Caco-2 (cell line): Measurements from ENCODE around the gene TFDP2. TPM values are rescaled to one million over a fixed set of nuclear protein-coding genes. Genes with fewer than 3 reads are reported as not detected.

Source experiments
- BruUV-seq: library from RNA; stranded (reverse); fragments of 400-500 nt; replicated peaks from 2 replicates; lab custom pipeline; 2021; lab: Mats Ljungman, UMichigan
- CTCF ChIA-PET: fragments of 300-600 bp; sonication (Branson Sonifier 250); formaldehyde crosslinking; loops from one replicate; lab custom pipeline; 2022; ENCODE audit warnings: antibody characterized with exemption; lab: Charles Lee
- POLR2A ChIA-PET: fragments of 300-600 bp; sonication (Branson Sonifier 250); formaldehyde crosslinking; loops from one replicate; lab custom pipeline; 2022; ENCODE audit warnings: antibody characterized with exemption; lab: Charles Lee
- DNase-seq, 2 experiments: peaks; one replicate each; pipeline versions ENCODE4 v3.0.0 to v3.0.0-alpha.2; 2020 to 2022
- H3K27me3 ChIP-seq: replicated peaks from 2 replicates; pipeline ENCODE4 v1.6.0; 2011; ENCODE audit warnings: low read length; ENCODE audit not compliant: control insufficient read depth, insufficient read depth
- H3K36me3 ChIP-seq: 2 replicates; pipeline ENCODE4 v1.5.1; 2011; ENCODE audit warnings: low read length; ENCODE audit not compliant: control insufficient read depth, insufficient read depth
- H3K4me1 ChIP-seq: fragments of 250-450 bp; sonication (Bioruptor Pico); 2 replicates; pipeline ENCODE4 v1.5.1; 2020; ENCODE audit warnings: mild to moderate bottlenecking
- H3K4me3 ChIP-seq: 2 replicates; pipeline ENCODE4 v1.5.1; 2011; ENCODE audit warnings: low read depth, mild to moderate bottlenecking, control low read depth, low read length
- H3K9me3 ChIP-seq: fragments of 250-450 bp; sonication (Bioruptor Pico); 2 replicates; pipeline ENCODE4 v1.5.1; 2020; ENCODE audit warnings: mild to moderate bottlenecking, moderate library complexity
- H3K27ac Mint-ChIP-seq: one replicate; pipeline ENCODE4 v1.8.0; 2022; ENCODE audit warnings: mixed read lengths; ENCODE audit not compliant: unreplicated experiment
- H3K27me3 Mint-ChIP-seq: one replicate; pipeline ENCODE4 v1.8.0; 2022; ENCODE audit warnings: mixed read lengths; ENCODE audit not compliant: insufficient read depth, unreplicated experiment
- H3K36me3 Mint-ChIP-seq: one replicate; pipeline ENCODE4 v1.8.0; 2022; ENCODE audit warnings: mild to moderate bottlenecking, mixed read lengths; ENCODE audit not compliant: insufficient read depth, unreplicated experiment
- H3K4me1 Mint-ChIP-seq: one replicate; pipeline ENCODE4 v1.8.0; 2022; ENCODE audit warnings: low read depth, mixed read lengths; ENCODE audit not compliant: unreplicated experiment
- H3K4me3 Mint-ChIP-seq: one replicate; pipeline ENCODE4 v1.8.0; 2022; ENCODE audit warnings: mild to moderate bottlenecking, moderate library complexity, mixed read lengths; ENCODE audit not compliant: unreplicated experiment
- H3K9me3 Mint-ChIP-seq: one replicate; pipeline ENCODE4 v1.8.0; 2022; ENCODE audit warnings: mixed read lengths; ENCODE audit not compliant: unreplicated experiment
- CTCF ChIP-seq, 2 experiments: fragments of 200-600 bp in 1 of 2; IDR thresholded peaks; 1 replicate in 1 of 2; 2 replicates in 1 of 2; pipeline versions ENCODE4 v1.5.1 to v1.8.0; 2011 to 2022; ENCODE audit warnings: antibody characterized with exemption in 1 of 2, control low read depth in 1 of 2, inconsistent platforms in 1 of 2, low read depth in 1 of 2, low read length in 1 of 2, mild to moderate bottlenecking in 1 of 2, moderate library complexity in 1 of 2; ENCODE audit not compliant: insufficient read depth in 1 of 2, severe bottlenecking in 1 of 2, unreplicated experiment in 1 of 2
- intact Hi-C: fragments of 100-400 bp; cut with micrococcal nuclease; formaldehyde crosslinking; loops from one replicate; pipeline ENCODE4 v1.10.0; 2022; ENCODE audit not compliant: unreplicated experiment
- total RNA-seq: library from RNA; stranded (reverse); gene quantifications from 2 replicates; pipeline ENCODE4 v1.2.3, GENCODE V29; 2022

TFDP2 gene
- total RNA-seq, 1 experiment from 2014 or later, result 38.6 TPM

- POLR2A ChIA-PET, result no interaction called here
These were observed 30.4 kb downstream of the TFDP2 start for GRCh38 chr3:142118911-142119310.

GRCh38 chr3:142117056-142117851, 32.1 kb downstream of the TFDP2 start:
- Histone ChIP-seq H3K4me1 (no peaks in the 10 kb centered on the region), H3K27me3 (no peaks in the 10 kb centered on the region), H3K4me3 (no peak overlapping the region), H3K9me3 (no peaks in the 10 kb centered on the region), H3K36me3 (no peaks in the 10 kb centered on the region)
- Mint-ChIP-seq H3K4me1 (peaks cover 13% of the 10 kb centered on the region), H3K27me3 (no peaks in the 10 kb centered on the region), H3K9me3 (no peaks in the 10 kb centered on the region), H3K4me3 (no peak overlapping the region), H3K27ac (peak overlapping the region; percentile 67), H3K36me3 (no peaks in the 10 kb centered on the region)
- peak in 1 of 2 experiments; percentile 18 for DNase-seq
- ChIA-PET CTCF (no interaction called here), POLR2A (no interaction called here)
- no peak for TF ChIP-seq CTCF (IDR thresholded peaks at IDR 0.05; ENCODE audit: insufficient read depth in 1 of 2, low read depth in 1 of 2, low read length in 1 of 2, severe bottlenecking in 1 of 2, unreplicated experiment in 1 of 2)
- intact Hi-C loops, result no loop called here
- no TSS peak for BruUV-seq

More at GRCh38 chr3:142118911-142119310, 30.4 kb downstream of the TFDP2 start:
- no peak for TF ChIP-seq CTCF (IDR thresholded peaks at IDR 0.05; ENCODE audit: insufficient read depth in 1 of 2, low read depth in 1 of 2, low read length in 1 of 2, severe bottlenecking in 1 of 2, unreplicated experiment in 1 of 2)
- H3K4me1 Mint-ChIP-seq, result peaks cover 13% of the 10 kb centered on the region
- DNase-seq, result no peak
- H3K4me3 Mint-ChIP-seq, result no peak overlapping the region
- H3K9me3 Mint-ChIP-seq, result no peaks in the 10 kb centered on the region
- no peaks in the 10 kb centered on the region for H3K9me3 ChIP-seq
- H3K4me3 ChIP-seq, result no peak overlapping the region
- no peaks in the 10 kb centered on the region for H3K27me3 ChIP-seq
- H3K27me3 Mint-ChIP-seq, result no peaks in the 10 kb centered on the region
- intact Hi-C loops, result no loop called here
- no peaks in the 10 kb centered on the region for H3K36me3 Mint-ChIP-seq
- H3K27ac Mint-ChIP-seq, result no peak overlapping the region
- no peaks in the 10 kb centered on the region for H3K4me1 ChIP-seq
- no TSS peak for BruUV-seq
- H3K36me3 ChIP-seq, result no peaks in the 10 kb centered on the region
- CTCF ChIA-PET, result no interaction called here

- Mint-ChIP-seq H3K27ac (no peak overlapping the region), H3K36me3 (no peaks in the 10 kb centered on the region), H3K9me3 (no peaks in the 10 kb centered on the region), H3K27me3 (no peaks in the 10 kb centered on the region), H3K4me1 (peaks cover 12% of the 10 kb centered on the region), H3K4me3 (no peak overlapping the region)
- intact Hi-C loops, result no loop called here
- Histone ChIP-seq H3K9me3 (no peaks in the 10 kb centered on the region), H3K27me3 (no peaks in the 10 kb centered on the region), H3K4me1 (no peaks in the 10 kb centered on the region), H3K36me3 (no peaks in the 10 kb centered on the region), H3K4me3 (no peak overlapping the region)
- POLR2A ChIA-PET, result no interaction called here
- DNase-seq, result peak in 1 of 2 experiments; percentile 9
- no TSS peak for BruUV-seq
- CTCF ChIA-PET, result no interaction called here
- no peak for TF ChIP-seq CTCF (IDR thresholded peaks at IDR 0.05; ENCODE audit: insufficient read depth in 1 of 2, low read depth in 1 of 2, low read length in 1 of 2, severe bottlenecking in 1 of 2, unreplicated experiment in 1 of 2)
These were observed 33.3 kb downstream of the TFDP2 start for GRCh38 chr3:142115867-142116668.
